GM12872 (cell line): ENCODE results near the gene LRP5.

Experiments
- TF ChIP-seq, protein P1 (sequence below): IDR thresholded peaks from 3 replicates; pipeline ENCODE4 v1.5.1; 2011; ENCODE audit warnings: low read depth, mild to moderate bottlenecking, low read length, moderate library complexity; ENCODE audit not compliant: insufficient read depth

LRP5 gene

DNA sequence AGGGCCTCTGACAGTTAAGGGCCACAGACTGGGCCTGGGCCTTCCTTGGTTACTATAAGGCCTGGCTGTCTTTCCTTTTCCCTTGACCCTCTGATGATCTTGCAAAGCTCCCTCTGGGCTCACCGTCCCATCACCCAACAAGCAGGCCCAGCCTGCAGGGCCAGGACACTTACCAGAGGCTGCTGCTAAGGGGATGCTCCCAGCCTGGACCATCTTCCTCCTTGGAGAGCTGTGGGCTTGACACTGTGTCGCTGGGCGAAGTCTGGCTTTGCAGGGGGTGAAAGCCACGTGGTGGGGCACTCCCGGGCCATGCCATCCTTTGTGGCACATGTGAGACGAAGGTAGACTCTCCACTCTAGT, 44.5 kb upstream of the LRP5 start:
- TF ChIP-seq, protein P1, sequence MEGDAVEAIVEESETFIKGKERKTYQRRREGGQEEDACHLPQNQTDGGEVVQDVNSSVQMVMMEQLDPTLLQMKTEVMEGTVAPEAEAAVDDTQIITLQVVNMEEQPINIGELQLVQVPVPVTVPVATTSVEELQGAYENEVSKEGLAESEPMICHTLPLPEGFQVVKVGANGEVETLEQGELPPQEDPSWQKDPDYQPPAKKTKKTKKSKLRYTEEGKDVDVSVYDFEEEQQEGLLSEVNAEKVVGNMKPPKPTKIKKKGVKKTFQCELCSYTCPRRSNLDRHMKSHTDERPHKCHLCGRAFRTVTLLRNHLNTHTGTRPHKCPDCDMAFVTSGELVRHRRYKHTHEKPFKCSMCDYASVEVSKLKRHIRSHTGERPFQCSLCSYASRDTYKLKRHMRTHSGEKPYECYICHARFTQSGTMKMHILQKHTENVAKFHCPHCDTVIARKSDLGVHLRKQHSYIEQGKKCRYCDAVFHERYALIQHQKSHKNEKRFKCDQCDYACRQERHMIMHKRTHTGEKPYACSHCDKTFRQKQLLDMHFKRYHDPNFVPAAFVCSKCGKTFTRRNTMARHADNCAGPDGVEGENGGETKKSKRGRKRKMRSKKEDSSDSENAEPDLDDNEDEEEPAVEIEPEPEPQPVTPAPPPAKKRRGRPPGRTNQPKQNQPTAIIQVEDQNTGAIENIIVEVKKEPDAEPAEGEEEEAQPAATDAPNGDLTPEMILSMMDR: no peak

DNA sequence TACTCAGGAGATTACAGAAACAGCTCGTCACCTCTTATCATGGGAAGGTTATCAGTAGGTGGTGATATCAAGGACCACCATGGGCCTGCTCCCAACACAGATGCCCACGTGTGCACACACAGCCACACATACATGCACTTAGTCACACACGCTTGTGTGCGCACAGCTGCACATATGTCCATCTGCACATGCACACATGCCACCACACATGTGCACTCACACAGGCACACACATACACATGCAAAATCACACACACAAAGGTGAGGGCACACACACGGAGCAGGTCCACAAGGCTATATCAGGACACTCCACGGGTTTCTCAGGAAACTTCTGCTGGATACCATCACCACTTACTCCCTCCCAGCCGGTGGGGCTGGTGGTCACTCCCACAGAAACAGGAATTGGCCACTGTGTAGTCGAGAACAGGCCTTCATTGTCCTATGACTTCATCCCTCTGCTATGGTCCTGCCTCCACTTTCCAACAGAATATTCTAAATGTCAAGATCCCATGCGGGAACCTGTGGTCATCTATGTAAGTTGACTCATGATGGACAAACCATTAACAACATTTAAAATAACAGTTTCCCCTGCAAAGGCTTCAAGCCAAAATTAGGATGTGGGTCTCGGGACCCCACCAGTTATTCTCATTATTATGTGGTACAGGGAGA, 42.8 kb upstream of the LRP5 start:
- TF ChIP-seq, protein P1: no peak

DNA sequence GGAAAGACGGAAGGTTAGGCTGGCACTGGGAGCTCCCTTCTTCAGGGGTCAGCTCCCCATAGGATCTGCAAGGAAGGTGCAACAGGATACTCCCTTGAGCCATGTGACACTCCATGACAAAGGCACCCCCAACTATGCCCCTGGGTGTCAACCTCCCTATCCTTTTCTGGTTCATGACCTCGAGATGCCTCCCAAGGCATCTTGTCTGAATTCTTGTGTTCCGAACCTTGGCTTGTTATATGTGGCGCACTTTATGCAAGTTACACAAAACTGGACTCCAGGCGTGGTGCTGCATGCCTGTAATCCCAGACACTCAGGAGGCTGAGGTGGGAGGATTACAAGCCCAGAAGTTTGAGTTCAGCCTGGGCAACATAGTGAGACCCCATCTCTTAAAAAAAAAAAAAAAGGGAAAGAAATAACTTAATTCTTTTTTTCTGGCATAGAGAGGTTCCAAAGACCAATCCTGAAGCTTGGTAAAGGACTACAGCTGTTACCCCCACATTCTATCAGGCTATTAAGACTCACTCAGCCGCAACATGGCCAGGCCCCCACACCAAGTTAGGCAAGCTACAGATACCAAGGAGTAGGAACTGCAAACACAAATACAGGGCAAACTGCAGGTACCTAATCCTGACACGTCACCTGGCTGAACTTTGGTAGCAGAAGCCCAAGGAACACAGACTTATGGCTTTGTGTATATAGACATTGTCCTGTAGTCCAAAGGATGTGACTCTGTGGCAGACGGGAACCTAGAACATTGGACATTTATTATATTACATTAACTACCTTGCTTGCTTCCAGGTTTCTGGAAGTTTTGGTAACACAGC, 42.0 kb upstream of the LRP5 start:
- TF ChIP-seq, protein P1: no peak

DNA sequence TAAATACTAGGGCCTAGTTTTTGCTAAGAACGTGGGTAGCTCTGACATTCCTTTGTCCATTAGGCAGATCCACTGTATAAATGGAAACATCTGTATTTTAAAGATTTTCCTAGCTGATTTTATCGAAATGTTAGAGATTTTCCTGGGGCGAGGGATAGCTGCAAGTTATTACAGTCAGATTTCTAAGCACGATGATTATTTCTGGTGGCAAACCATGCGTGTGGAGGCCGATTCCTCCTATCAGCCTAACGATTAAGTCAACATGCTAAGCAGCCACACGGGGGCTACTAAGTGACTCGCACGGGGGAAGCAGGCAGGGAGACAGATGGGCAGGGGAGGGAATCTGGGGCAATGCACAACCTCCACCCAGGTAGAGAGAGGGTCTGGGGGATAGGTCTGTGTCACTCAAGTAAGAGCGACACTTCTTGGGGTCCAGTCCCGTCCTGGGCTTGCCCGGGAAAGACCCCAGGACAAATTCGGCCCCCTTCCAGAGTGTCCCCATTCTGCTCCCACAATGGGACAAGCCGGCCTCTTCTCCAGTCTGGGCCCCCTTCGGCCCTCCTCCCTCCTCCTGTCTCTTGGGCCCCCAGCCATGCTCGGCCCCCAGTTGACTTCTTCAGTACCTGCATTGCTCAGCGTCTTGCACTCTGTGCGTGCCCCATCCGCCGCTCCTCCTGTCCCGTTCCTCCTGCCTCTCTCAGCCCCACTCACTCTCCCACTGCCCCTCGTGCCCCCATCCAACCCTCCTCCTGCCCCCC, 41.2 kb upstream of the LRP5 start:
- TF ChIP-seq, protein P1: peak; percentile 66

DNA sequence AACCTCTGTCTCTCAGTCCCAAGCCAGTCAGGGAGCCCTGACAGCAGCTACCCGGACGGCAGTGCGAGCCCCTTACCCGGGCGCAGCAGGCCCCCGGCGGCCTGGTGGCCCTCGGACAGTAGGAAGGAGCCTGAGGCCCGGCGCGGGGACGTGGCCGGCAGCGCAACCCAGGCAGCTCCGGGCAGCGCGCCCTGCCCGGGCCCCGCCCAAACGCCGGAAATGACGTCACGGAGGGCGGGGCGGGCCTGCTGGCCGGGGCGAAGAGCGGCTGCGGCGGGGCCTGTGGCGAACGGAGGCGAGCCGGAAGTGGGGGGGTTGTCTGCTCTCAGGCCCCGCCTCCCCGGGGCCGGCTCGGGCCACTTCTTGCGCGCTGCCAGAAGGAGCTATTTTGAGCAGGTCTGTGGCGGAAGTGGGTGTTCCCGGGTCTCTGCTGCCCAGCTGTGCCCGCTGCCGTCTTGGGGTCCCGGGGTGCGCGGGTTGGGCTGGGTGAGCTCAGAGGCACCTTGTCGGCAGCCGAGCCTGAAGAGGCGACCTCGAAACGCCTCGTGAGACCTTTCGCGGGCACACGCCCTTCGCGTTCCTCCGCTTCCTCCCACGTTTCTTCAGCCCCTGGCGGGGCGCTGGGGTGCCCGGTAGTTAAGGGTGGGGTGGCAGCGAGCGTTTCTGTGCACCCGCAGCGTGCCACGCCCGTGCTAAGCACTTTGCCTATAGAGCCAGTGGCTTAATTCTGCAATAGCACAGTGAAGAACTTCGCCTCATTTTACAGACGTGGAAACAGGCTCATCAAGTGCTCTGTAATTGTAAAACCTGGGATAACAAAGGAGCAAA, 40.4 kb upstream of the LRP5 start, which contains the start of gene C11orf24:
TSS of gene C11orf24 (minus strand) at position 193 of the 828 bp plus-strand sequence. CDS start 8,206 bp downstream, outside the sequence.
- TF ChIP-seq, protein P1: no peak

DNA sequence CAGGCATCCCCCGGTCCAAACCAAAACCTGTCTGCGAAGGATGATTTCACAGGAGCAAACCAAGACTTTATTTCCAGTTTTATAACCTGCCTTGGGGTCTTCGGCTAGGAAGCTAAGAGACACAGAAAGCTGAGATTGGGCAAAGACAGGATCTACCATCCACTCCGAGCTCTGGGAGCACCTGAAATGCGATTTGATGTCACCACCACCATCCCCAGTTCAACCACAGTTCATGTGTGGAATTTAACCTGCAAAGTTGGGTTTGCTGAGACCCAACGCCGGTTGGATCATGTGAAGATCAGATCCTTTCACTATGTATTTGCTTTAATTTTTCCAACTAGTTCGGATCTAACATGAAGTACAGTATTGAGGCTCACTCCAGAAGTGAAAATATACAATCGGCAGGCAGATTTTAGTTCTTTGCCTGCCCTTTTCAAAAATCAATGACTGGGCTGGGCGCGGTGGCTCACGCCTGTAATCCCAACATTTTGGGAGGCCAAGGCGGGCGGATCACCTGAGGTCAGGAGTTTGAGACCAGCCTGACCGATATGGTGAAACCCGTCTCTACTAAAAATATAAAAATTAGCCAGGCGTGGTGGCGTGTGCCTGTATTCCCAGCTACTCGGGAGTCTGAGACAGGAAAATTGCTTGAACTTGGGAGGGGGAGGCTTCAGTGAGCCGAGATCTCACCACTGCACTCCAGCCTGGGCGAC, 39.2 kb upstream of the LRP5 start:
- TF ChIP-seq, protein P1: no peak
